IMR-90 (cell line): Measurements from ENCODE around the gene AKAP6. TPM values are rescaled to one million over a fixed set of nuclear protein-coding genes. Genes with fewer than 3 reads are reported as not detected.

ENCODE experiments used
- ATAC-seq: fragments of 200-7000 bp; cut with Tn5 transposase; 2 replicates; pipeline ENCODE4 v1.9.1; 2020; ENCODE audit warnings: low read depth, mild to moderate bottlenecking, moderate library complexity
- BruUV-seq: library from RNA; stranded (reverse); fragments of 400-500 nt; replicated peaks from 2 replicates; lab custom pipeline; 2021; lab: Mats Ljungman, UMichigan
- CTCF ChIA-PET: fragments of 300-600 bp; formaldehyde crosslinking; extraction: SDS; loops from one replicate; lab custom pipeline; 2021; ENCODE audit warnings: antibody characterized with exemption; lab: Yijun Ruan, JAX
- POLR2A ChIA-PET: fragments of 300-600 bp; sonication (Branson Sonifier 250); formaldehyde crosslinking; loops from one replicate; lab custom pipeline; 2022; ENCODE audit warnings: antibody characterized with exemption; ENCODE audit not compliant: unreplicated experiment; lab: Charles Lee
- DNase-seq: peaks from one replicate; pipeline ENCODE4 v3.0.0; 2013
- H2AFZ ChIP-seq: replicated peaks from 2 replicates; pipeline ENCODE3; 2013; ENCODE audit warnings: low read length, mild to moderate bottlenecking; ENCODE audit not compliant: poor library complexity
- H2AK5ac ChIP-seq: 2 replicates; pipeline ENCODE4 v1.6.1; 2013; ENCODE audit warnings: low read depth, low read length, inconsistent platforms
- H2AK9ac ChIP-seq: replicated peaks from 2 replicates; pipeline ENCODE3; 2013; ENCODE audit warnings: mild to moderate bottlenecking, low read depth, low read length, moderate library complexity; ENCODE audit not compliant: poor library complexity
- H2BK120ac ChIP-seq: 2 replicates; pipeline ENCODE4 v1.6.1; 2013; ENCODE audit warnings: low read depth, low read length, inconsistent platforms
- H2BK15ac ChIP-seq: 3 replicates; pipeline ENCODE4 v1.6.1; 2013; ENCODE audit warnings: low read depth, low read length, inconsistent platforms
- H2BK20ac ChIP-seq: 2 replicates; pipeline ENCODE4 v1.6.1; 2013; ENCODE audit warnings: low read depth, mild to moderate bottlenecking, inconsistent platforms, low read length, moderate library complexity
- H2BK5ac ChIP-seq: 2 replicates; pipeline ENCODE4 v1.6.1; 2013; ENCODE audit warnings: mild to moderate bottlenecking, low read depth, low read length, inconsistent platforms; ENCODE audit not compliant: poor library complexity, severe bottlenecking
- H3K14ac ChIP-seq: replicated peaks from 2 replicates; pipeline ENCODE4 v1.6.1; 2013; ENCODE audit warnings: low read depth, low read length, inconsistent platforms
- H3K18ac ChIP-seq: 2 replicates; pipeline ENCODE4 v1.6.1; 2013; ENCODE audit warnings: low read depth, low read length, control low read depth
- H3K23ac ChIP-seq: 2 replicates; pipeline ENCODE4 v1.6.1; 2013; ENCODE audit warnings: low read depth, low read length, inconsistent platforms
- H3K27ac ChIP-seq: 2 replicates; pipeline ENCODE4 v1.5.1; 2013; ENCODE audit warnings: mild to moderate bottlenecking, control low read depth, low read length; ENCODE audit not compliant: insufficient read depth
- H3K27me3 ChIP-seq: 2 replicates; pipeline ENCODE4 v1.6.1; 2013; ENCODE audit warnings: low read length; ENCODE audit not compliant: control insufficient read depth, insufficient read depth
- H3K36me3 ChIP-seq: 2 replicates; pipeline ENCODE4 v1.6.1; 2013; ENCODE audit warnings: low read length, mixed read lengths; ENCODE audit not compliant: control insufficient read depth, insufficient read depth
- H3K4ac ChIP-seq: 2 replicates; pipeline ENCODE4 v1.6.1; 2013; ENCODE audit warnings: low read depth, low read length, inconsistent platforms
- H3K4me1 ChIP-seq: 2 replicates; pipeline ENCODE4 v1.6.1; 2013; ENCODE audit warnings: low read length, mixed read lengths; ENCODE audit not compliant: control insufficient read depth, insufficient read depth
- H3K4me2 ChIP-seq: 2 replicates; pipeline ENCODE4 v1.6.1; 2013; ENCODE audit warnings: low read depth, mild to moderate bottlenecking, control low read depth, low read length, moderate library complexity
- H3K4me3 ChIP-seq: 2 replicates; pipeline ENCODE4 v1.5.1; 2013; ENCODE audit warnings: low read depth, mild to moderate bottlenecking, control low read depth, low read length, moderate library complexity; ENCODE audit not compliant: insufficient read depth
- H3K56ac ChIP-seq: 2 replicates; pipeline ENCODE4 v1.6.1; 2013; ENCODE audit warnings: low read length, inconsistent platforms; ENCODE audit not compliant: insufficient read depth; ENCODE audit errors: extremely low read depth
- H3K79me1 ChIP-seq, 2 experiments: 2 replicates each; pipeline ENCODE4 v1.6.1; 2013; ENCODE audit warnings: low read length in 2 of 2, inconsistent platforms in 1 of 2, low read depth in 1 of 2
- H3K9ac ChIP-seq: 2 replicates; pipeline ENCODE4 v1.6.1; 2013; ENCODE audit warnings: low read depth, low read length, control low read depth
- H3K9me1 ChIP-seq: 2 replicates; pipeline ENCODE4 v1.6.1; 2013; ENCODE audit warnings: low read length, inconsistent platforms; ENCODE audit not compliant: insufficient read depth
- H3K9me3 ChIP-seq: 2 replicates; pipeline ENCODE4 v1.6.1; 2013; ENCODE audit warnings: low read length; ENCODE audit not compliant: control insufficient read depth, insufficient read depth
- H4K20me1 ChIP-seq: 2 replicates; pipeline ENCODE4 v1.6.1; 2013; ENCODE audit warnings: low read length, inconsistent platforms; ENCODE audit not compliant: insufficient read depth
- H4K5ac ChIP-seq: 2 replicates; pipeline ENCODE4 v1.6.1; 2013; ENCODE audit warnings: mild to moderate bottlenecking, low read depth, low read length, control low read depth
- H4K8ac ChIP-seq, 2 experiments: 2 replicates each; pipeline ENCODE4 v1.6.1; 2013; ENCODE audit warnings: low read depth in 2 of 2, low read length in 2 of 2, control low read depth in 1 of 2, inconsistent platforms in 1 of 2
- H4K91ac ChIP-seq: 2 replicates; pipeline ENCODE4 v1.6.1; 2013; ENCODE audit warnings: low read depth, low read length, inconsistent platforms; ENCODE audit not compliant: insufficient read depth
- BHLHE40 ChIP-seq: fragments of 150-350 bp; IDR thresholded peaks from 2 replicates; pipeline ENCODE4 v1.6.1; 2016; ENCODE audit warnings: mild to moderate bottlenecking, low read depth, low read length
- CEBPB ChIP-seq: IDR thresholded peaks from 2 replicates; pipeline ENCODE4 v1.6.1; 2012; ENCODE audit warnings: low read depth, low read length, improper control_type of control experiment
- CHD1 ChIP-seq: IDR thresholded peaks from 2 replicates; pipeline ENCODE4 v1.6.1; 2012; ENCODE audit warnings: low read depth, low read length, improper control_type of control experiment
- FOS ChIP-seq: fragments of 150-350 bp; IDR thresholded peaks from 2 replicates; pipeline ENCODE4 v1.6.1; 2016; ENCODE audit warnings: low read depth, low read length
- MAFK ChIP-seq: IDR thresholded peaks from 2 replicates; pipeline ENCODE4 v1.6.1; 2012; ENCODE audit warnings: low read depth, low read length, improper control_type of control experiment
- MAZ ChIP-seq: IDR thresholded peaks from 2 replicates; pipeline ENCODE4 v1.6.1; 2012; ENCODE audit warnings: low read depth, mild to moderate bottlenecking, low read length, improper control_type of control experiment, moderate library complexity, borderline replicate concordance
- NFE2L2 ChIP-seq: fragments of 150-350 bp; IDR thresholded peaks from 2 replicates; pipeline ENCODE4 v1.6.1; 2016; ENCODE audit warnings: low read depth, mild to moderate bottlenecking, low read length
- POLR2A ChIP-seq: IDR thresholded peaks from 2 replicates; pipeline ENCODE4 v1.6.1; 2012; ENCODE audit warnings: mild to moderate bottlenecking, low read depth, low read length
- RAD21 ChIP-seq: IDR thresholded peaks from 2 replicates; pipeline ENCODE4 v1.6.1; 2012; ENCODE audit warnings: low read length, improper control_type of control experiment
- RFX5 ChIP-seq: IDR thresholded peaks from 2 replicates; pipeline ENCODE4 v1.8.0; 2012; ENCODE audit warnings: low read depth, mild to moderate bottlenecking, low read length, moderate library complexity
- WGBS, 2 experiments: methylation state at CpG; one replicate each; pipeline versions ENCODE4 v1.1.5 to v1.1.7; 2013; ENCODE audit warnings: missing lambda C conversion rate in 2 of 2; ENCODE audit not compliant: insufficient read length in 1 of 2; ENCODE audit errors: extremely low coverage in 2 of 2; 5-methylcytosine and 5-hydroxymethylcytosine counted together
- dilution Hi-C: fragments of 300-500 bp; cut with HindIII; formaldehyde crosslinking; loops from one replicate; pipeline ENCODE4 v1.14.3; 2018; ENCODE audit warnings: low sequenced_read_pairs; ENCODE audit not compliant: unreplicated experiment
- in situ Hi-C: fragments of 300-500 bp; cut with MboI; formaldehyde crosslinking; loops from 3 replicates; pipeline ENCODE4 v1.14.3; 2019; ENCODE audit warnings: low sequenced_read_pairs, inconsistent platforms, mixed read lengths
- intact Hi-C: fragments of 100-400 bp; cut with micrococcal nuclease; formaldehyde crosslinking; loops from 2 replicates; pipeline ENCODE4 v1.10.0; 2022
- polyA plus RNA-seq, 3 experiments: library from polyadenylated mRNA; depleted of rRNA; stranded (reverse); fragments of >200 nt; gene quantifications; 2 replicates each; pipeline ENCODE4 v1.2.3, GENCODE V29; 2012; ENCODE audit warnings: low replicate concordance in 1 of 3
- total RNA-seq: library from RNA; depleted of rRNA; stranded (reverse); fragments of >200 nt; gene quantifications from 2 replicates; pipeline ENCODE4 v1.2.3, GENCODE V29; 2012
- TF ChIP-seq, protein P1 (sequence below): fragments of 150-350 bp; IDR thresholded peaks from 2 replicates; pipeline ENCODE4 v1.6.1; 2017; ENCODE audit warnings: mild to moderate bottlenecking, antibody characterized with exemption, low read length, low read depth
- TF ChIP-seq, protein P2 (sequence below): fragments of 150-350 bp; IDR thresholded peaks from 2 replicates; pipeline ENCODE4 v1.6.1; 2016; ENCODE audit warnings: low read depth, mild to moderate bottlenecking, low read length, moderate library complexity, borderline replicate concordance
- TF ChIP-seq, protein P3 (sequence below): conservative IDR thresholded peaks from 2 replicates; pipeline ENCODE4 v1.5.1; 2012; ENCODE audit warnings: mild to moderate bottlenecking, low read depth, low read length, improper control_type of control experiment

Gene AKAP6
- total and polyA plus RNA-seq, 2 of the 4 experiments (the other 2 are of a cell fraction) = 0.22 to 1.6 TPM

DNA sequence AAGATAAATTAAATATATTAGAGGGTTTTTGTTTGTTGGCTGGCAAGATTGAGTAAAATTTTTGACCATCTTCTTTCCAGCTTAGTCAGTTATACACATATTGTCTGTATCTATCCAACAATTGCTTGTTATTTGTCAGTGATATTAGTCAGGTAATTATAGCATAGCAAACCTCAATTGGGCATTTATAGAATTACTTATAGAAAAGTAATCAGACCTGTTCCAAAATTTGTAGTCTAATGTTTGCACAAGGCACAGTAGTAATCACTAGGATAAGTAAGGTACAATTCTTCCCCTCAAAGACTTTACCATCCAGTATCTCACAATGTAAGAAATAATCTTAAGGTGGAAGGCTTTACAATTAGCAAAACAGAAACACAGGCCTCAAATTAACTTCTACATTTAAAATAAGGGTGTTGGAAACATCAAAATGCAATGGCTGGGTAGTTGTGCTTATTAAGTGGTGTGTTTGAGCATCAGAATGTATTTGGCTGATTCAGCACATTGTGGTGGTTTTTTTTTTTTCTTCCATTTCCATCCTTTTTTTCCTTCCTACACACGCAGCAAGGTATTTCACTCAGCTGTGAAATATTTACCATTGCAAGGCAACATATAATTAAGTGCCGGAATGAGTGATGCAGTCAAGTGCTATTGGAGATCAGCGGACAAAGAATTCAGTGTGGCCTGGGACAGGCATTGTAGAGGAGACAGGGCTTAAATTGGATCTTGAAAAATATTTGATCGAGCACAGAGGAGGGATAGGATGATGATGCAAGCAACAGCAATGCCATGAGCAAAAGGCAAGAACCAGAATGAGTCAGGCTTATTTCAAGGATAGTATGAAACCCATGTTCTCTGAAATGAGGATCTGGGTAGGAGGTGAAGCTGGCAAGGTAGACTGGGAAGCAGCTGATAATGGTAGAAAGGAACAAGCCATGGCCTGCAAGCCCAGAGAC is 178.2 kb downstream of the AKAP6 start:
- intact Hi-C loops = no loop called here
- Histone ChIP-seq H3K9ac (no peak overlapping the region), H3K79me1 (no peaks in the 10 kb centered on the region), H3K9me3 (no peaks in the 10 kb centered on the region), H3K23ac (peak overlapping the region; percentile 89), H2BK120ac (peak overlapping the region; percentile 95), H2AK5ac (peak overlapping the region; percentile 89; the same call in 1 of the 2 replicates), H3K4me1 (peaks cover 12% of the 10 kb centered on the region), H2BK15ac (peak overlapping the region; percentile 97; the same call in 2 of the 3 replicates), H4K5ac (peak overlapping the region; percentile 93), H3K18ac (peak overlapping the region; percentile 97), H3K27ac (peak overlapping the region; percentile 96), H3K27me3 (no peaks in the 10 kb centered on the region), H3K4ac (peak overlapping the region; percentile 92), H3K4me3 (no peak overlapping the region), H4K8ac (peak overlapping the region; percentile 69 to 88), H3K9me1 (peaks cover 5% of the 10 kb centered on the region; the same call in 1 of the 2 replicates), H3K56ac (peak overlapping the region; percentile 37; the same call in 1 of the 2 replicates), H3K36me3 (no peaks in the 10 kb centered on the region), H3K4me2 (peak overlapping the region; percentile 53; the same call in 1 of the 2 replicates), H2BK20ac (peak overlapping the region; percentile 93), H2BK5ac (peak overlapping the region; percentile 97), H3K14ac (peak overlapping the region; percentile 92), H2AK9ac (no peak overlapping the region), H4K91ac (peak overlapping the region; percentile 96), H2AFZ (peak overlapping the region; percentile 67), H4K20me1 (no peaks in the 10 kb centered on the region)
- dilution Hi-C loops = no loop called here
- no TSS peak for BruUV-seq
- peak; percentile 32; the same call in 1 of the 2 replicates for ATAC-seq
- WGBS, 2 experiments = 71% methylated on average over 3 of the region's 4 CpGs; no CpG with 5 or more reads in 1 of the 2 experiments
- peak; percentile 90 for DNase-seq
- in situ Hi-C loops = no loop called here
- ChIA-PET CTCF (interaction anchor here (0.6 kb wide), 1 partner anchor 38 kb away, joined by 6 read pairs; no protein-coding TSS in a partner anchor), POLR2A (no interaction called here)
- TF ChIP-seq, protein P1, sequence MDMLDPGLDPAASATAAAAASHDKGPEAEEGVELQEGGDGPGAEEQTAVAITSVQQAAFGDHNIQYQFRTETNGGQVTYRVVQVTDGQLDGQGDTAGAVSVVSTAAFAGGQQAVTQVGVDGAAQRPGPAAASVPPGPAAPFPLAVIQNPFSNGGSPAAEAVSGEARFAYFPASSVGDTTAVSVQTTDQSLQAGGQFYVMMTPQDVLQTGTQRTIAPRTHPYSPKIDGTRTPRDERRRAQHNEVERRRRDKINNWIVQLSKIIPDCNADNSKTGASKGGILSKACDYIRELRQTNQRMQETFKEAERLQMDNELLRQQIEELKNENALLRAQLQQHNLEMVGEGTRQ = no peak
- TF ChIP-seq CEBPB = peak; percentile 98
- no peak for TF ChIP-seq CHD1
- TF ChIP-seq POLR2A = no peak; the same call in 1 of the 2 replicates
- no peak for TF ChIP-seq RFX5
- TF ChIP-seq BHLHE40 = no peak
- TF ChIP-seq, protein P2, sequence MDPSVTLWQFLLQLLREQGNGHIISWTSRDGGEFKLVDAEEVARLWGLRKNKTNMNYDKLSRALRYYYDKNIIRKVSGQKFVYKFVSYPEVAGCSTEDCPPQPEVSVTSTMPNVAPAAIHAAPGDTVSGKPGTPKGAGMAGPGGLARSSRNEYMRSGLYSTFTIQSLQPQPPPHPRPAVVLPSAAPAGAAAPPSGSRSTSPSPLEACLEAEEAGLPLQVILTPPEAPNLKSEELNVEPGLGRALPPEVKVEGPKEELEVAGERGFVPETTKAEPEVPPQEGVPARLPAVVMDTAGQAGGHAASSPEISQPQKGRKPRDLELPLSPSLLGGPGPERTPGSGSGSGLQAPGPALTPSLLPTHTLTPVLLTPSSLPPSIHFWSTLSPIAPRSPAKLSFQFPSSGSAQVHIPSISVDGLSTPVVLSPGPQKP = no peak
- TF ChIP-seq, protein P3, sequence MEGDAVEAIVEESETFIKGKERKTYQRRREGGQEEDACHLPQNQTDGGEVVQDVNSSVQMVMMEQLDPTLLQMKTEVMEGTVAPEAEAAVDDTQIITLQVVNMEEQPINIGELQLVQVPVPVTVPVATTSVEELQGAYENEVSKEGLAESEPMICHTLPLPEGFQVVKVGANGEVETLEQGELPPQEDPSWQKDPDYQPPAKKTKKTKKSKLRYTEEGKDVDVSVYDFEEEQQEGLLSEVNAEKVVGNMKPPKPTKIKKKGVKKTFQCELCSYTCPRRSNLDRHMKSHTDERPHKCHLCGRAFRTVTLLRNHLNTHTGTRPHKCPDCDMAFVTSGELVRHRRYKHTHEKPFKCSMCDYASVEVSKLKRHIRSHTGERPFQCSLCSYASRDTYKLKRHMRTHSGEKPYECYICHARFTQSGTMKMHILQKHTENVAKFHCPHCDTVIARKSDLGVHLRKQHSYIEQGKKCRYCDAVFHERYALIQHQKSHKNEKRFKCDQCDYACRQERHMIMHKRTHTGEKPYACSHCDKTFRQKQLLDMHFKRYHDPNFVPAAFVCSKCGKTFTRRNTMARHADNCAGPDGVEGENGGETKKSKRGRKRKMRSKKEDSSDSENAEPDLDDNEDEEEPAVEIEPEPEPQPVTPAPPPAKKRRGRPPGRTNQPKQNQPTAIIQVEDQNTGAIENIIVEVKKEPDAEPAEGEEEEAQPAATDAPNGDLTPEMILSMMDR = no peak
- no peak for TF ChIP-seq MAZ
- no peak for TF ChIP-seq RAD21
- no peak for TF ChIP-seq FOS
- peak; percentile 98 for TF ChIP-seq MAFK
- peak; percentile 65; the same call in 1 of the 2 replicates for TF ChIP-seq NFE2L2
